Effector memory CD4-positive, alpha-beta T cell (primary cell): ENCODE results near the gene BCKDHA.
A peak's percentile ranks its signal among the peaks of the same experiment; 100 is the strongest.

Experiments used
- DNase-seq, 3 donors: peaks; one replicate each; pipeline ENCODE4 v3.0.0-alpha.2; 2020
- H3K27ac ChIP-seq: 2 replicates; pipeline ENCODE4 v1.7.0; 2013; ENCODE audit warnings: mild to moderate bottlenecking, low read length, moderate library complexity; ENCODE audit not compliant: insufficient read depth, poor library complexity, severe bottlenecking
- H3K27me3 ChIP-seq: replicated peaks from 2 replicates; pipeline ENCODE4 v1.7.0; 2013; ENCODE audit warnings: mild to moderate bottlenecking, low read length; ENCODE audit not compliant: insufficient read depth, control insufficient read depth, poor library complexity, severe bottlenecking
- H3K36me3 ChIP-seq: 2 replicates; pipeline ENCODE4 v1.7.0; 2013; ENCODE audit warnings: mild to moderate bottlenecking, low read length, moderate library complexity; ENCODE audit not compliant: control insufficient read depth, insufficient read depth
- H3K4me1 ChIP-seq: 2 replicates; pipeline ENCODE4 v1.7.0; 2013; ENCODE audit warnings: low read length, mild to moderate bottlenecking; ENCODE audit not compliant: control insufficient read depth, insufficient read depth, poor library complexity, severe bottlenecking
- H3K4me3 ChIP-seq: 2 replicates; pipeline ENCODE4 v1.7.0; 2013; ENCODE audit warnings: low read length, low read depth, mild to moderate bottlenecking; ENCODE audit not compliant: insufficient read depth, poor library complexity, severe bottlenecking
- H3K9me3 ChIP-seq: 2 replicates; pipeline ENCODE4 v1.7.0; 2013; ENCODE audit warnings: mild to moderate bottlenecking, low read length, moderate library complexity; ENCODE audit not compliant: control insufficient read depth

BCKDHA gene

DNA sequence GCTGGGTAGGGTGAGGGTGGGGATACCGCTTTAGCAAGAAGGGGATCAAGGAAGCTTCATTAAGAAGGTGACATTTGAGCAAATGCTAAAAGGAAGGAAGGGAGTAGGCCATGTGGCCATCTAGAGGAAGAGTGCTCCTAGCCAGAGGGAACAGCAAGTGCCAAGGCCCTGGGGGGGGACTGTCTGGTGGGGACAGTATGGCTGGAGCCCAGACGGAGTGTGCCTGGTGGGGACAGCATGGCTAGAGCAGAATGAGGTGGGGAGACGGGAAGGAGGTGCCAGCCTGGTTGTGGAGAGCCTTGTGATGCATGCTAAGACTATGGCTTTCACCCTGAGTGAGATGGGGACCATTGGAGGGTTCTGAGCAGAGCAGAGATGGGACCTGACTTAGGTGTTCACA is 41.8 kb upstream of the BCKDHA start:
- DNase-seq = no peak
- Histone ChIP-seq H3K36me3 (peaks cover 6% of the 10 kb centered on the region), H3K4me3 (no peak overlapping the region), H3K27ac (peak overlapping the region; percentile 95), H3K27me3 (no peaks in the 10 kb centered on the region), H3K4me1 (peaks cover 47% of the 10 kb centered on the region), H3K9me3 (no peaks in the 10 kb centered on the region)

DNA sequence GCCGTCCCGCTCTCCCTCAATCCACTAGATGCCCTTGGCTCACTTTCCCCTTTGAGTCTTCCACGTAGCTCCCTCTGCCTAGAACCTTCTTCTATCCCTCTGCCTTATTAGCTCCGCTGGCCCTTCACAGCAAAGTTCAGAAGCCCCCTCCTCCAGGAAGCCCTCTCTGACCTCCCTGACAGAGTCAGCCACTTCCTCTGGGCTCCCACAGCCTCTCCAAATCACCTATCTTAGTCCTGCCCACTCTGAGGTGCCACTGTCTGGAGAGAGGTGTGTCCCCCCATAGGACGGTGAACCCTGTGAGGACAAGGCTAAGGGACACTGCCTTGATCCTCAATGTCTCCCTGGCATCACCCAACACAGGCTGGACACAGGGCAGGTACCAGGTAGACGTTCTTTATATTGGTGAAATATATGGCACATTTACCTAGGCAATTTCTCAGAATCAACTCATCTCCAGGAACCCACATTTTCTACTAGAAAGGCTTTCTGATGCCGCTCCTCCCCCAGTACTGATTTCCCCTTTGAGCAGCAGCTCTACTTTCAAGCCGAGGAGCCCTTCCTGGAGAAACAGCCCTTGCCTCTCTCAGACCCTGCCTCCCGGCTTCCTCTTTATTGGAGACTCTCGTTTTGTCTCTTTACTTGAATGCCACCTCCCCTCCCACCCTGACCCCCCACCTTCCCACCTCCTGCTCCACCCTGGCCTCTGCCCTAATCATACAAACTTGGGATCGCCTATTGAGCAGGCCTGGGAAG is 40.5 kb upstream of the BCKDHA start:
- Histone ChIP-seq H3K36me3 (peaks cover 1% of the 10 kb centered on the region), H3K4me3 (peak overlapping the region; percentile 18), H3K9me3 (no peaks in the 10 kb centered on the region), H3K27ac (peak overlapping the region; percentile 59), H3K4me1 (peaks cover 47% of the 10 kb centered on the region), H3K27me3 (no peaks in the 10 kb centered on the region)
- no peak for DNase-seq

- Histone ChIP-seq H3K4me1 (peaks cover 52% of the 10 kb centered on the region), H3K27me3 (no peaks in the 10 kb centered on the region), H3K27ac (peak overlapping the region; percentile 59), H3K4me3 (peak overlapping the region; percentile 10), H3K9me3 (no peaks in the 10 kb centered on the region), H3K36me3 (no peaks in the 10 kb centered on the region)
- DNase-seq = no peak
Observed at GRCh38 chr19:41357746-41358145, 39.9 kb upstream of the BCKDHA start.

- Histone ChIP-seq H3K4me1 (peaks cover 58% of the 10 kb centered on the region), H3K27ac (no peak overlapping the region), H3K4me3 (no peak overlapping the region), H3K36me3 (no peaks in the 10 kb centered on the region), H3K9me3 (no peaks in the 10 kb centered on the region), H3K27me3 (no peaks in the 10 kb centered on the region)
- DNase-seq = no peak
Observed at GRCh38 chr19:41359741-41360140, 37.9 kb upstream of the BCKDHA start.

DNA sequence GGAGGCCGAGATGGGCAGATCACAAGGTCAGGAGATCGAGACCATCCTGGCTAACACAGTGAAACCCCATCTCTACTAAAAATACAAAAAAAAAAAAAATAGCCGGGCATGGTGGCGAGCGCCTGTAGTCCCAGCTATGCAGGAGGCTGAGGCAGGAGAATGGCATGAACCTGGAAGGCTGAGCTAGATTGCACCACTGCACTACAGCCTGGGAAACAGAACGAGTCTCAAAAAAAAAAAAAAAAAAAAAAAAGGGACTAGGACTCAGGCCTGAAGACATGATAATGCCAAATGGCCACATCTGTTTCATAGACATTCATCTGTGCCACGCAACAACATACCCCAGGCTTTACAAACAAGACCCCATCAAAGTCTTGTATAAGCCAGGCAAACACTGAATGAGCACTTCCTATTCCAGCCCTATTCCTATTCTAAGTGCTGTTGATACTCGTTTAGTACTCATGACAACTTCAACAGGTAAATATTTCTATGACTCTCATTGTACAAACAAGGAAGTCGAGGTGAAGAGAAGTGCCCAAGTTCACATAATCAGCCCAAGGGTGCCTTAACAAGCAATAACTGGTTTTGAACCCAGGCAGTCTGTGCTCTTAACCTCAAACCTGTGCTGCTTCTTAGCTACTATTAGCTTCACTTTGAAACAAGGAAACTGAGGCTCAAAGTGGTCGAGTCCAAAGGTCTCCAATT is 35.3 kb upstream of the BCKDHA start:
- Histone ChIP-seq H3K4me3 (no peak overlapping the region), H3K36me3 (no peaks in the 10 kb centered on the region), H3K27ac (no peak overlapping the region), H3K4me1 (peaks cover 35% of the 10 kb centered on the region), H3K27me3 (no peaks in the 10 kb centered on the region), H3K9me3 (no peaks in the 10 kb centered on the region)
- DNase-seq = no peak

DNA sequence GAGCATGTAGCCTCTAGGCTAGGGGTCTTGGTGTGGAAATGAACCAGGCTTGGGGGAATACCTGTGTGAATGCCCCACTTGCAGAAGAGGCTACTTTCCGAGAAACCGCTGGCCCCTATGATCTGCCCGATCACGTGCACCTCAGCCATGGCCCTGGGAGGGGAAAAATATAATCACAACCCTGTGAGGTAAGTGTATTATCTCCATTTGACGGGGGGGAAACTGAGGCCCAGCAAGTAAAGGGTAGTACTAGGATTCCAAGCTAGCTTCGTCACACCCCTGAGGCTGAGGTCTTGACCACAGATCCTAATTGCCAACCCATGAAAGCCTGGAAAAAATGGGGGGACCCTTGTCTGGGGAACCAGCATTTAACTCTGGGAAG is 34.3 kb upstream of the BCKDHA start:
- H3K4me1 ChIP-seq = peaks cover 25% of the 10 kb centered on the region
- no peak for DNase-seq
- H3K4me3 ChIP-seq = peak overlapping the region; percentile 81
- peak overlapping the region; percentile 100 for H3K27ac ChIP-seq
- no peaks in the 10 kb centered on the region for H3K27me3 ChIP-seq
- no peaks in the 10 kb centered on the region for H3K36me3 ChIP-seq
- H3K9me3 ChIP-seq = no peaks in the 10 kb centered on the region

DNA sequence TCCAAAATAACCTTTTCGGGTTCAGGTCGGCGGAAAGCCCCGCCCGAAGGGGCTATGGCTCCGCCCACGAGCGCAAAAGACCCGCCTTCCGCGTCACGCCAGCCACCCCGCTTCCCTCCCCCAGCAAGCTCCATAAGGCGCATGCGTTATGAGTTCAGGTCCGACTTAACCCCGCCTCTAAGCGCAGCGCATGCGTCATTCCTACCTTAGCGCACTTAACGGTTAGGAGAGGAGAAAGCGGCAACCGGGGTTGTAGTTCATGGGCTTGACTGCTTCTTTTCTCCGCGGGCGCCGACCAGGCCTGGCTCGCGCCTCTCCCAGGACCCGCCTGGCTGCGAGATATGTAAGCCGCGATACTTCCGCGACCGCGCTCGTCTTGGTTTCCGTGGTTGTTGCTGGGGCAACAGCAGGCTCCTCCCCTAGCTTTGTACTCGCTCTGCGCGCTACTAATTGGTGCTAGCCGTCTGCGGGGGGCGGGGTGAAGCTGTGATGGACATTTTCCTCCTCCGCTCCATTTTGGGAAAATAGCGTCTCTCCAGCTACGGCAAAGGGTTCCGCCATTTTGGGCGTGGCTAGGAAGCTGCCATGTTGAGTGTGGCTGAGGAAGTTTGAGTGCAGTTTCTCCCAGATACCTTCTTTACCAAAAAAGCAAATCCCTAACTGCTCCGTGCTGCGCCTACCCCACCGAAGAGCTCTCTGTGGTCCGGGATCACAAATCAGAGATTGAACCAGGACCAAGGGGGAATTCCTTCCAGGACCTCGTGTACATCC is 33.7 kb upstream of the BCKDHA start, which contains the start of gene B9D2:
B9D2 (minus strand) TSS at position 397 of the 771 bp plus-strand sequence. CDS start 630 bp downstream, outside the sequence.
- Histone ChIP-seq H3K36me3 (no peaks in the 10 kb centered on the region), H3K9me3 (no peaks in the 10 kb centered on the region), H3K4me1 (peaks cover 22% of the 10 kb centered on the region), H3K4me3 (peak within 1 kb of the TSS; percentile 81), H3K27ac (peak within 1 kb of the TSS; percentile 100), H3K27me3 (no peaks in the 10 kb centered on the region)
- DNase-seq = peak; percentile 96 to 97 (median 97)

GRCh38 chr19:41364524-41365391 is 32.9 kb upstream of the BCKDHA start:
- Histone ChIP-seq H3K36me3 (no peaks in the 10 kb centered on the region), H3K4me3 (peak overlapping the region; percentile 81), H3K27ac (peak overlapping the region; percentile 100), H3K4me1 (peaks cover 22% of the 10 kb centered on the region), H3K9me3 (no peaks in the 10 kb centered on the region), H3K27me3 (no peaks in the 10 kb centered on the region)
- no peak for DNase-seq

DNA sequence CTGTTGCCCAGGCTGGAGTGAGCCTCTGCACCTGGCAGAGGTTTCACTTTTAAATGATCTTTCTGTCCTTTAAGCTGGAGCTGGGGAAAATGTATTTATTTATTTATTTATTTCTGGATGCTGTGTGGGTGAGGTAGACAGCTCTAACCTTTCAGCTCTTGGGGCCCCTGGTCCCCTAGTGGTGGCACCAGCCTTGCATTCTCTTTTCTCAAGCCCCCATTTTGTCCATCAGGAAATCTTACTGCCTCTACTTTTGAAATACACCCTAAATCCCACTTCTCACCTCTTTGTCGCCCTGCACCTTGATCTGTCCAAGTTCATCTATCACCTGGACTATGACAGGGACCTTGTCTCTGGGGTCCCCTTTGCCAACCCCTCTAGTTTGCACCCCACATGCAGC is 31.5 kb upstream of the BCKDHA start:
- no peaks in the 10 kb centered on the region for H3K27me3 ChIP-seq
- no peak overlapping the region for H3K4me3 ChIP-seq
- no peaks in the 10 kb centered on the region for H3K36me3 ChIP-seq
- H3K27ac ChIP-seq = no peak overlapping the region
- H3K4me1 ChIP-seq = peaks cover 22% of the 10 kb centered on the region
- no peaks in the 10 kb centered on the region for H3K9me3 ChIP-seq
- no peak for DNase-seq
